HG02623 (cell line): Measurements from ENCODE around the gene RPS25.
A peak's percentile ranks its signal among the peaks of the same experiment; 100 is the strongest.
"Not testable (repeated sequence)": the region's sequence is repeated elsewhere in the genome, so short reads cannot be mapped to it uniquely, and the experiment has no call there.

ENCODE experiments used
- ATAC-seq: cut with Tn5 transposase; IDR thresholded peaks from one replicate; pipeline ENCODE4 v1.9.1; 2021; ENCODE audit warnings: moderate library complexity; ENCODE audit not compliant: unreplicated experiment

RPS25 gene

DNA sequence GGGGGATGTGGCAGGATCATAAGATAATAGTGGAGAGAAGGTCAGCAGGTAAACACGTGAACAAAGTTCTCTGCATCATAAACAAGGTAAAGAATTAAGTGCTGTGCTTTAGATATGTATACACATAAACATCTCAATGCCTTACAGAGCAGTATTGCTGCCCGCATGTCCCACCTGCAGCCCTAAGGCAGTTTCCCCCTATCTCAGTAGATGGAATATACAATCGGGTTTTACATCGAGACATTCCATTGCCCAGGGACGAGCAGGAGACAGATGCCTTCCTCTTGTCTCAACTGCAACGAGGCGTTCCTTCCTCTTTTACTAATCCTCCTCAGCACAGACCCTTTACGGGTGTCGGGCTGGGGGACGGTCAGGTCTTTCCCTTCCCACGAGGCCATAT is 21.3 kb upstream of the RPS25 start:
- not testable (repeated sequence) for ATAC-seq

DNA sequence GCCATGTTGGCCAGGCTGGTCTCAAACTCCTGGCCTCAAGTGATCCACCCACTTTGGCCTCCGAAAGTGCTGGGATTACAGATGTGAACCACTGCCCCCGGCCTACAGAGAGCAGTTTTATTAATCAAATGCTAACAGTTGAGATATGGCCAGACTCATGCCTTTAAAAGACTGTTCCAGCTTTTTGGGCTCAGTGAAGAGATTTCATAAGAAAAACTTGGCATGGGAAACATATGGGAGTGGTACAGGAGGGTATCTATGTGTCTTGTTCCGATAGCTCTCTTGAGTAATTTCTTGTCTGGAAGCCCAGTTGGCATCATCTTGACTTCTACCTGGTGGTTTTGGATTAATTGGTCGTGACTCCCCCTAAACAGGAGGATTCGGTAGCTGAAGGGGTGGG is 20.7 kb upstream of the RPS25 start:
- no peak for ATAC-seq

DNA sequence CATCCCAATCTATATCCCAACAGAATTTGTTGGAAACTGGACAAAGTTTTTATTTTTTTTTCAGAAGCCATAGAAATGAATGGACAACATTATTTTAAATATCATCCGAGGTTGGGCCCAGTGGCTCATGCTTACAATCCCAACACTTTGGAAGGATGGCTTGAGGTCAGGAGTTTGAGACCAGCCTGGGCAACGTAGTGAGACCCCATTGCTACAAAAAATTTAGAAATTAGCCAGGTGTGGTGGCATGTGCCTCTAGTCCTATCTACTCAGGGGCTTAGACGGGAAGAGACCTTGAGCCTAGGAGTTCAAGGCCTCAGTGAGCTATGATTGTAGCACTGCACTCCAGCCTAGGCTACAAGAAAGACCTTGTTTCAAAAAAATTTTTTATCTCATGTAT is 16.7 kb upstream of the RPS25 start:
- ATAC-seq = no peak

DNA sequence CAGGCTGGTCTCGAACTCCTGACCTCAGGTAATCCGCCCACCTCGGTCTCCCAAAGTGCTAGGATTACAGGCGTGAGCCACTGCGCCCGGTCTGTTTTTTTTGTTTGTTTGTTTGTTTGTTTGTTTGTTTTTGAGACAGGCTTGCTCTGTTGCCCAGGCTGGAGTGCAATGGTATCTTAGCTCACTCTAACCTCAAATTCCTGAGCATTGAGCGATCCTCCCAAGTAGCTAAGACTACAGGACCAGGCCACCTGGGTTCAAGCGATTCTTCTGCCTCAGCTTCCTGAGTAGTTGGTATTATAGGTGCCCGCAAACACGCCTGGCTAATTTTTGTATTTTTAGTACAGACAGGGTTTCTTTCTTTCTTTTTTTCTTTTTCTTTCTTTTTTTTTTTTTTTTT is 15.3 kb upstream of the RPS25 start:
- not testable (repeated sequence) for ATAC-seq

DNA sequence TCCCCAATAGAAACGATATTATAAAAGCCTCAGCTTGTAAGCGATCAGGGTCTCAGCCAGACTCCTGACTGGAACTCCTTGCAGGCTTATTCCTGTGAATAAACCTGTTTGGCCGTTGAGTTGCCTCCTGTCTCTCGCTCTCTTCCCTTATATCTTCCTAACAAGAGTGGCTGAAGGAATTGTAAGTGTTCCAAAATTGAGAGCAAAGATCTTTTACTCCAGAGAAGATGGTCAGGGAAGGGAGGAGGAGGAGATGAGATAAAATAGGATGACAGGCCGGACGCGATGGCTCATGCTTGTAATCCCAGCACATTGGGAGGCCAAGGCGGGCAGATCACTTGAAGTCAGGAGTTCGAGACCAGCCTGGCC is 13.8 kb upstream of the RPS25 start:
- ATAC-seq = no peak

DNA sequence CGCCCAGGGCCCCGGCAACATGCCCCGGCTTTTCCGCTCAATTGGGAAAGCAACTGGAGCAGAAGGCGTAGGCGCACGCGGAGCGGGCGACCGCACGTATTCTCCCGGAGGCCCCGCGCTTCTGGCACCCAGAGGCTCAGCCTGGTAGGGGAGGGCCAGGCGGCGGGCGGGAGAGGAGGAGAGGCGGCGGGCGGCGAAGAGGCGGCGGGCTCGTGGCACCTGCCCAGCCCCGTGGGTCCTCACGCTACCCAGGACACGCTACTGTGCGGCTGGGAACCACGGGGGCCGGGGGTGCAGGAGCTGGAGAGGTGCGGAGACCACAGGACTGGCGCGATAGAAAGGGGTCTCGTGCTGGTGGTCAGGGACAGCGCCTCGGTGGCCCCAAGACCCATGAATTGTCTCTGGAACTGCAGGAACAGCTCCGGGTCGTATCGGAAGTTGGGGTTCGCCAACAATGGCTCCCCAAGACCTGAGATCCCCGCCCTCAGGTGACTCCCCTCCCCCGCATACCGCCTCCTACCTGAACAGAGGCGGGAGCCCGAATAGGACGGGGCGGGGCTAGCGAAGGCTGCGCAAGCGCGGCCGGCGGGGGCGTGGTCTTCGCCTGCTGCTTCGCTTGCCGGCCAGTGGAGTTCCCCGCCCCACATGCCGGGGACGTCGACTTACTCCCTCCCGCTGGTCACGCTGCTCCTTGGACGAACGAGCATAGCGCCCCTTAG is 12.3 kb upstream of the RPS25 start, which contains the start of gene SLC37A4:
SLC37A4 (minus strand) TSS at position 549 of the 719 bp plus-strand sequence.
- peak; percentile 86 for ATAC-seq

DNA sequence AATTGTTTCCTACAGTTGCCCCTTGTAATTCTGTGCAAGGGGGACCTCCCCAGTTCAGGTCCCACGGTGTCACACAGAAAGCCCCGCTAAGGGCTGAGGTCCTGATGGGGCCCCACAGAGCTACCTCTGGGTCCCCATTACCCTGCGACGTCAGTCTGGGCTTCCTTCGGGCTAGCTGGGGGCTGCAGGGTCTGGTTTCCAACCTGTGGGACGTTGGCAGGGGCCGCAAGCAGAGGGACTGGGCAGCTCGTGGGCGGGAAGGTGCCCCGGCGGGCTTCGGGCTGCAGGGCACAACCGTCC is 11.8 kb upstream of the RPS25 start:
- no peak for ATAC-seq

DNA sequence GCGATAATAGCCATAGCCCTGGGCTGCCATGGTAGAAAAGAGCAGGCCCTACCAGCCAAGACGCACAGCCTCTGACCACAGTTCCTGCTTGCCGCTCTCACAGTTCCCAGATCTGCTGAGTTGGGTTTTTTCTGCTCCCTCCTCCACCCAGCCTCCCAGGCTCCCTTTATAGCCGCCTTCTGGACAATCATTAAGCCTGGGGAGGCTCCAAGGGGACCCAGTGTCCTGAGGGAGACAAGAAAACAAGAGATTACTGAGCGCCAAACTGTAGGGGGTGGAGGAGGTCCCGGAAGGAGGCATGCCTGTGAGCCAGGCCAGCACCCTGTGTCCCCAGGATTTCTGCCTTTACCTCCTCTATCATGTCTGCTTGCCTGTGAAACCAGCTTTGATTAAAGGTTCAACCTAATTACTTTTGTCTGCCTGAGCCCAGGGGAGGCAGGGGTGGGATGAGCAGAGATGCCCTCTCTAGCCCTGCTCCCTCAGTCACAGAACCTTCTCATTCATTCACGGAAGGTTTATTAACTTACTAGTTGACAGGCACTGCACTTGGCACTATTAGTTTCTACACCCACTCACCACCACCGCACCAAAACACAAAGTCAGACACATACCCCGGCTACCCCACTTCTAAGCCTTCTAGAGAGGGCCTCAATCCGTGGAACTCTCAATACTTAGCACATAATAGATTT is 11.3 kb upstream of the RPS25 start:
- ATAC-seq = no peak

DNA sequence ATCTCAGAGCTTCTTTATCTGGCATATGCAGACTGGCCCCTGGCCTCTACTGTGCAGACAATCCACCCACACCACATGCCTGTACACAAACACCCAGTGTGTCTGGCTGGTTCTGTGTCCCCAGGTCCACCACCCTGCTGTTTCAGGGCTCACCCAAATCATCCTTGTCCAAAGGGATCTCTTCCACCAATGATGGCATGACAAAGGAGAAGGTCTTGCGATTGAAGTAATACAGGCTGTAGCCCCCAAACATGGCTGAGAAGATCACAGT is 10.9 kb upstream of the RPS25 start:
- ATAC-seq = no peak

DNA sequence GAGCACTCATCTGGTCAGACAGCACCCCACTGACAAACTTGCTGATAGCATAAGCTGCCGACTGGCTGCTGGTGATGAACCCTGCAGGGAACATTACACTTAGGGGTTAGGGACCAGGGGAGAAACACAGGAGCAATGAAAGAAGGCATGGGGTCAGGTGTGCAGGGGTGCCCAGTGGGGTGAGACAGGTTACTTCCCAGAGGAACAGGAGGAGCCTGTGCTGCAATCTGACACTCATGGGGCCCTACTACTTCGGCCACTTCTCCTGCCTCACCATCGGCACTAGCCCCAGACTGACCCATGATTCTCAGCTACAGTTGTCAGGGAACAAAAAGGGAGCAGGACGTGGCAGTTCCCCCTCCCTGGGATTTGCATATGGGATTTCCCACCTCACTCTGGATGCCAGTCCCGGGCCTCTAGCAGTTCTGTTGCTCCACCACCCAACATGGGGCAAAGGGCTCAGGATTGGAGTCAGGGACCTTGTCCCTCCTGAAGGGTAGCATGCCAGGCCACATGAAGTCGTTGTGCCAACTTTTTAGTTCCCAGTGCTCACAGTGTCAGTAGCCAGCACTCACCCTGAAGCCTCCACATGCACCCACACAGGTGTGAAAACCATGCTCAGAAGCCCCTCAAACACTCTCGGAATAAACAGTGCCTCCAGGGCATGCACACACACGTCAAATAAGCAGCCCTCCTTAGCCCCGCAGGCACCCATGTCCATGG is 10.4 kb upstream of the RPS25 start:
- no peak for ATAC-seq

DNA sequence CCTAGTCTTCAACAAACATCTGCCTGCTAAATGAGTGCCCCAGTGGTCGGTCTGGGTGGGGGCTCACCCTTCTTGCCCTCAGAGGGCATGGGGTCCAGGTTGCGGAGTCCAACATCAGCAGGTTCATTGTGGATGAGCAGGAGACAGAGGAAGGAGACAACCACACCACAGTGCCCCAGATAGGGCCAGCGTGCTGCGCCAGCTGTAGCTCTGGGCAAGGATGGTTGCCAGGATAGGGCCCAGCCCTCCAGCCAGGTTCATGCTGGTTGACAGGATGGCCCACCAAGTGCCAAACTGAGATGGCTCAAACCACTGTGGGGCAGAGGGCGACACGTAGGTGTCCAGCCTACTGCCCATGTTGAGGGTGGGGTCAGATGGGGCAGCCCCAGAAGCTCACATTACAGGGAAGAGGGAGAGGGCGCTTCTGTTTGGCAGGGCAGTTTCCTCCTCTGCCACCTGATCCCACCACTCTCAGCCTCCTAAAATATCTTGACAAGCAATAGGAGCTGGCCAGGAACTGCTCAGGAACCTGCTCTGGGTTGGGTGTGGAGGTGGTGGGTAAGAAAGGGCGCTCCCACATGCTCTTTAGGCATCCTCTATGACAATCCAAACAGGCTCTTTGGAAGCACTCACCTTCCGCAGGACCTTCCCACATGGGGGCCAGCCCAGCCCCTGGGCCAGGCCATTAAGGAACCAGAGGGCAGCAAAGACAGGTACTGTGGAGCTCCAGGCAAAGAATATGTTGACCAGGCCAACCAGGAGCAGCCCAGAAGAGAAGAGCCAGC is 9.6 kb upstream of the RPS25 start:
- no peak for ATAC-seq

DNA sequence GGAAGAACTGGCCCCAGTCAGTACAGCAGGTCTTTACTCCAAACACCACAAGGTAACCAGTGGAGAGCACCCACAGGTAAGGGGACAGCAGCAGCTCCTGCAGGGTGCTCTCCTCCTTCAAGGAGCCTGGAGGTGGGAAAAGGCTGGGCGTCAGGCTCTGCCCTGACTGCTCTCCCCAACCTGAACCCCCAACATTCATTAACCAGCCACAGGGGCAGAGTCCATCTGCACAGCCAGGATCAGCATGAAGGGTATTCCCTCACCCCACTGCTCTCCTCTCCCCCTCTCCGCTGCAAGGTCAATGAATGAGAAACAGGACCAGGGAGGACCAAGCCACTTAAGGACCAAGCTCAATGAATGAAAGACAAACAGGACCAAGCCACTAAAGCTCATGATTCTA is 8.8 kb upstream of the RPS25 start:
- no peak for ATAC-seq

DNA sequence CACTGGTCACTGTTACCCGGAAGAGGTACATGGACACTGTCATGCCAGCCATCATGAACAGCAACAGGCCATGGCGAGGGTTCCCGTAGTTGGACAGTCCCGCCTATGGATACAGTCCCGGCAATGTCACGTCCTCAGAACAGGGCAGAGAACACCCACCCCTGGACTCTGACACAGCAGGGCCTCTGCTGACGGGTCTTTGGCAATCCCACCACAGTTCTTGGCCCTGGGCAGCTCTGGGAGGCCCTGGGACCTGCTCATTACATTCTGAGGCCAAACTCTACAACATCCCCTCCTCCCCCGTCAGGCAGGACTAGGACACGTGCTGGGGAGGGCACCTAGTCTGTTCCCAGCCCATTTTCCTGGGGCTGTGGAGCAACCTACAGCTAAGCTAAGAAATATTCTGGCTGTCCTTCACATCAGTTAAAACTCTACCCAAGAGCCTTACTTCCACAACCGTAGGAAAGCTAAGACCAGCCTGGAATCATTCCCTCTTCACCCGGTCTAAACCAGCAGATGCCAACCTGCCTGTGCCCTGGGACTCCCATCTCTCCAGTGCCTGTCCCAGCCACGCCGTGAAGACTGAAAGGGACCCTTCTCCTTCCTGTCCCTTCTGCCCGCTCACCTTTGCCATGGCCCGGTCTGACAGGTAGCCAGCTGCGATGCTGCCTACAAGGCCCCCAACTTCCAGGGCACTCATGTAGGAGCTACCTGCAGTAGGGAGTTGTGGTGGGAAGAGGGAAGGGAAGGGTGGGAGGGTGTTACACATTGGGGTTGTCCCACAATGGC is 8.0 kb upstream of the RPS25 start:
- no peak for ATAC-seq

DNA sequence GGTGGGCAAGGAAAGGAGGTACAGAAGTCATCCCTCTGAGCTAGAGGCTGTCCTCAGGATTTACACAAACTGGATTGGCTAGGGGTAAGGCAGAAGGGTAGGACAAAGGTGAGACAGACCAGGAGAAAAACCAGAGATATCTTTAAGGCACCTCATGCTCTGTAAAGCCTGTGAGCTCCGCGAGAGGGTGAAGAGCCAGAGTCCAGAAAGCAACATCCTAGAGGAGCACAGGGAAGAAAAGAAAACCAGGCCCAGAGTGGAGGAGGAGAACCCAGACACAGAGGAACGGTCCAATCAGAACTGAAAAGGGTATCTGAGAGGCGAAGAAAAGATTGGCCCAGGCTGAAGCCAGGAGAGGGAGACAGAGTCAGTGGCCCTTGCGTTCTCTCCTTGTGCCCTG is 7.4 kb upstream of the RPS25 start:
- ATAC-seq = no peak

DNA sequence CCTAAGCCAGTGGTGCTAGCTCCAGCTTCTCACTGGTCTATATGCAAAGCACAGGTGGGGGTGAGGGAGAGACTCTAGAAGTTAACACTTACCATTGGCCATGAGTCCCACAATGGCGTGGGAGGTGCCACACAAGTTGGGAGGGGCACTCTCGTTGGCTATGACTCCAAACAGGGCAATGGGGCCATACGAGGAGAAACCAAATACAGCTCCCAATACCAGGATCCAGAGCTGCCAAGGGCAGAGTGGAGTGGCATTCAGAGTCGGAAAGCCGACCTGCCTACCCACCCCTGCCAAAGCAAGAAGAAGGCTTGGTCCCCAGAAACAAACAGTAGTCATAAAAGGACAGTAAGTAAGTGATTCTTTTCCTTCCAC is 6.9 kb upstream of the RPS25 start:
- ATAC-seq = no peak

DNA sequence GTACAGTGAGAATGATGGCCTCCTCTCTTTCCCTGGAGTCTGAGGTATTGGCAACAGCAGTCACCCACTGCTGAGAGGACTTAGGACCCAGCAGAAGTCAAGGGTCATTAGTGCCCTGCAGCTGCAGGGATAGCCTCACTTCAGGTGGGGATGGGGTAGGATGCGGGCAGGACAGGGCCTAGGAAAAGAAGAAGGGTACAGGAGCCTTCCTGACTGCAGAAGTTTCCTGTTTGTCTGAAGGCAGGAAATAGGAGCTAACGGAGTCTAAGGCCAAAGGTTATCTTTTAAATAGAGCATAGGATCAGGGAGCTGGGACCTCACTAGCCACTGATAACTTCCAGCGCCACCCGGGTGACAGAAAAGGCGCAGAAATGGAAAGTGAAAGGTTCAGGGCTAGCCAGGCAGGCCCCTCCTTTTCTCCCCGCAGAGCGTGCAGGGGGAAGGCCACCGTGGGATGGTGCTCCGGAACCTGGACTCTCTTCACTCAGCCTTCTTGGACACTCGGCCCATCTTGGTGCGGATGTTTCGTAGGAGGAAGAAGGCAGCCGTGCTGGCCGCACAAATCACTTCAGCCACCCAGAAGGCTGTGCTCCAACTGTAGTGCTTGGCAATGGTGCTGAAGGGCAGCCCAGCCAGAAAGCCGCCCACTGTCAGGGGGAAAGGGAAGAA is 6.4 kb upstream of the RPS25 start:
- no peak for ATAC-seq

DNA sequence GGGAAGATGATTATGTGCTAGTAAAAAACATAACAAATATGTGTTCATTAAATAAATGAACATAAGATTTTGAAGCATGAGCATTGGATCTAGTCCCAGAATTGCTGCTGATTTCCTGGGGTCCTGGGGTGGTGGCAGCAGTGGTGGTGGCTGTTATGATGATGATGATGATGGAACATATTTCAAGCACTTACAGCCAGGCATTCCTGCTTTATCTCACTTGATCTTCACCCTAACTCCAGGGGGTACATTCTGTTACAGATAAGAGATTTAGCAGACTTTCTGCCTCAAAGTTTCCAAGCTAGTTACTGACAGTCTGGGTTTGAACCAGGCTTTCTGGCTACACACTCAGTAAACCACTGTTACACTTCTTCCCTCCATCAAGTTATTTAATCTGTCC is 5.6 kb upstream of the RPS25 start:
- ATAC-seq = no peak

DNA sequence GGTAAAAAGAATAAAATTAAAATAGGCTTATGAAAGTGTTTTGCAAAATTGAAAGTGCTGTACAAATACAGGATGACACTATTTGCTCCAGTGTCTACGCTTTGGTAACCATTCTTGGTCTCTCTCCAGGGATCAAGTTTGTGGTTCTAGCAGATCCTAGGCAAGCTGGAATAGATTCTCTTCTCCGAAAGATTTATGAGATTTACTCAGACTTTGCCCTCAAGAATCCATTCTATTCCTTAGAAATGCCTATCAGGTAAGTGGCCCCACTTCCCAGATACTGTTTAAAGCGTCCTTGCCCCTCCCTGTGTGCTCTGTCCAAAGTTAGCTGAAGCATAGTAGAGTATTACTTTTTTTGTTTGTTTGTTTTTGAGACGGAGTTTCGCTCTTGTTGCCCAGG is 3.5 kb upstream of the RPS25 start:
- no peak for ATAC-seq

DNA sequence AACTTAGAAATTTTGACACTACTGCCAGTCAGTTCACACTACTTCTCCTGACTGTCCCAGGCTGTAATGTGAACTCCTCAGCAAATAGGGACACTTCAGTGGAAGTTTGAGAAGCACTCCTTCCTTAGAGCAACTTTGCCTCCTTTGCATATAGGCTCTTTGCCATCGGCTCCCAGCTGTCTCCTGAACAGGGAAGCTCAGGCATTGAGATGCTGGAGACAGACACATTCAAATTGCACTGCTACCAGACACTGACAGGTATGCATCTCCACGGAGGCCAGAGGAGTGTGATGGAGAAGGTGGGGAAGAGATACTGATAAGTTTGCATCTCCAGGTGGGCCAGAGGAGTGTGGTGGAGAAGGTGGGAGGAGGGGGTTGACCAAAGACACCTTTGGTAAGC is 1.9 kb upstream of the RPS25 start:
- no peak for ATAC-seq

DNA sequence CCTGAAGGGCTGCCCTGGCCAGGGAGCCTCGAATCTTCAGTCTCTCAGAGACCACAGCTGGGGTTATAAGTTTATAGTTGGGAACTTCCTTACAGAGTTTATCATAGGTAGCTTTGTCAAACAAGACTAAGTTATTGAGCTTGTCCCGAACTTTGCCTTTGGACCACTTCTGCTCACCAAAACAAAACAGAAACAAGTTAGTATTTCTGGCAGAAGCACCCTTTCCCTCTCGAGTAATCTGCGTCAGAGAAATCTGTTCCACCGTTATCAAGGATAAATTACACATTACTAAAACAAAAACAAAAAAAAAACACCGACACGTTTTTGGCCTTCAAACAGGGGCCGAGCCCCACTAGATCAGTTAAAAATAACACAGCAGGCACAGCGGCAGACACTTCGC is 766 bp downstream of the RPS25 start:
- ATAC-seq = not testable (repeated sequence)
